WERI-Rb-1 (cell line): ENCODE data around the gene EXOSC1.
"Not testable (repeated sequence)": the region's sequence is repeated elsewhere in the genome, so short reads cannot be mapped to it uniquely, and the experiment has no call there.

Experiments used
- DNase-seq: peaks from one replicate; pipeline ENCODE4 v3.0.0-alpha.2; 2020
- H3K27ac ChIP-seq: fragments of 250-450 bp; sonication (Bioruptor Pico); 2 replicates; pipeline ENCODE4 v1.5.1; 2020; ENCODE audit warnings: mild to moderate bottlenecking, moderate library complexity
- H3K27me3 ChIP-seq: fragments of 250-450 bp; sonication (Bioruptor Pico); 2 replicates; pipeline ENCODE4 v1.5.1; 2021; ENCODE audit warnings: mild to moderate bottlenecking, low read depth, moderate library complexity; ENCODE audit not compliant: insufficient read depth, severe bottlenecking
- H3K36me3 ChIP-seq: fragments of 250-450 bp; sonication (Bioruptor Pico); 2 replicates; pipeline ENCODE4 v1.5.1; 2020; ENCODE audit warnings: mild to moderate bottlenecking, moderate library complexity
- H3K4me3 ChIP-seq: 2 replicates; pipeline ENCODE4 v1.5.1; 2011; ENCODE audit warnings: low read depth, mild to moderate bottlenecking, control low read depth, low read length
- H3K9me3 ChIP-seq: fragments of 250-450 bp; sonication (Bioruptor Pico); 2 replicates; pipeline ENCODE4 v1.5.1; 2021; ENCODE audit warnings: mild to moderate bottlenecking, moderate library complexity; ENCODE audit not compliant: severe bottlenecking
- TF ChIP-seq, protein P1 (sequence below): IDR thresholded peaks from 2 replicates; pipeline ENCODE4 v1.5.1; 2011; ENCODE audit warnings: low read depth, mild to moderate bottlenecking, control low read depth, inconsistent platforms, low read length

The EXOSC1 gene

DNA sequence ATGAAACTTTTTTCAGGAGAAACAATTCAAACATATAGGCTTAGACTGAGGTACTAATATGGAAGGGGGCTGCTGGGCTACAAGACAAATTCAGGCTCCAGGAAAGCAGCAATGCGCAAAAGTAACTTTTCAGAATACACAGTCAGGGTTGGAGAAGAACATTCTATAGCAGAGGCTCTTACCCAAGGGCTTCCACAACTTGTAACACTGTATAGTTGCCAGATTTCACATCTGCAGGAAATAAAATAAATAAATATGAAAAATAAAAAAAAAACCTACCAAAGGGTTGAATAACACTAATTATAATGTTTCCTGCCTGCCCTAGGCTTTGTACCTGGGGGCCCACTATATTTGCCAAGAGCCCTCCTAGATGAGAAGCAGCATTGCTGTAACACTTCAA, 38.1 kb upstream of the EXOSC1 start:
- no peak for DNase-seq
- H3K4me3 ChIP-seq: no peak overlapping the region
- H3K9me3 ChIP-seq: no peaks in the 10 kb centered on the region
- H3K36me3 ChIP-seq: peaks cover 59% of the 10 kb centered on the region
- no peaks in the 10 kb centered on the region for H3K27me3 ChIP-seq
- TF ChIP-seq, protein P1, sequence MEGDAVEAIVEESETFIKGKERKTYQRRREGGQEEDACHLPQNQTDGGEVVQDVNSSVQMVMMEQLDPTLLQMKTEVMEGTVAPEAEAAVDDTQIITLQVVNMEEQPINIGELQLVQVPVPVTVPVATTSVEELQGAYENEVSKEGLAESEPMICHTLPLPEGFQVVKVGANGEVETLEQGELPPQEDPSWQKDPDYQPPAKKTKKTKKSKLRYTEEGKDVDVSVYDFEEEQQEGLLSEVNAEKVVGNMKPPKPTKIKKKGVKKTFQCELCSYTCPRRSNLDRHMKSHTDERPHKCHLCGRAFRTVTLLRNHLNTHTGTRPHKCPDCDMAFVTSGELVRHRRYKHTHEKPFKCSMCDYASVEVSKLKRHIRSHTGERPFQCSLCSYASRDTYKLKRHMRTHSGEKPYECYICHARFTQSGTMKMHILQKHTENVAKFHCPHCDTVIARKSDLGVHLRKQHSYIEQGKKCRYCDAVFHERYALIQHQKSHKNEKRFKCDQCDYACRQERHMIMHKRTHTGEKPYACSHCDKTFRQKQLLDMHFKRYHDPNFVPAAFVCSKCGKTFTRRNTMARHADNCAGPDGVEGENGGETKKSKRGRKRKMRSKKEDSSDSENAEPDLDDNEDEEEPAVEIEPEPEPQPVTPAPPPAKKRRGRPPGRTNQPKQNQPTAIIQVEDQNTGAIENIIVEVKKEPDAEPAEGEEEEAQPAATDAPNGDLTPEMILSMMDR: no peak
- H3K27ac ChIP-seq: no peak overlapping the region

DNA sequence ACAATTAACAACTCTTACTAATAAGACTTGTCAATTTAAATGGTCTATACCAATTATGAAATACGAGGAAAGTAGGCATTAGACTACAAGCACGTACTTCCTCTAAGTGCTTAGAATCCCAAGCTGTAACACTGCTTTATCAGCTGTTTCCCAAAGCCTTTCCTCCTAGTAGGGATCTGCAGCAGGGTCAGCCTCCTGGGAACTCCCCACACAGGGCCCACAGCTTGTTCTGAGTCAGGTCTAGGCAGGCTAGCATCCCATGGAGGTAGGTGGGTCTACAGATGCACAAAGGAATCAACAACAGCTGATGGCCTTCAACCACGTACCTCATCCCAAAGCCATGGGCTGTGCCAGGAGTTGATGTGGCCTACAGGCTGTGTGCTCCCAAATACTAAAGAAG, 37.7 kb upstream of the EXOSC1 start:
- Histone ChIP-seq H3K4me3 (no peak overlapping the region), H3K9me3 (no peaks in the 10 kb centered on the region), H3K27me3 (no peaks in the 10 kb centered on the region), H3K36me3 (peaks cover 62% of the 10 kb centered on the region), H3K27ac (no peak overlapping the region)
- TF ChIP-seq, protein P1: no peak
- DNase-seq: no peak

DNA sequence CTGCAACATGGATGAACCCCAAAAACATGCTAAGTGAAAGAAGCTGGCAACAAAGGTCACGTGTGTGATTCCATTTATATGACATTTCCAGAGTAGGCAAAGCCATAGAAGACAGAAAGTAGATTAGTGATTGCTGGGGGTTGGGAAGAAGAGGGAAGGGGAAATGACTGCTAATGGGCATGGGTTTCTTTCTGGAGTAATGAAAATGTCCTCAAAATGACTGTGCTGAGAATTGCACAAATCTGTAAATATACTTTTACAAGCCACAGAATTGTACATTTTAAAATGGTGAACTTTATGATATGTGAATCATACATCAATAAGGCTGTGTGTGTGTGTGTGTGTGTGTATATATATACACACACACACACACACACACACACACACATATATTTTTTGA, 36.6 kb upstream of the EXOSC1 start:
- no peak overlapping the region for H3K27ac ChIP-seq
- H3K27me3 ChIP-seq: no peaks in the 10 kb centered on the region
- peaks cover 64% of the 10 kb centered on the region for H3K36me3 ChIP-seq
- no peaks in the 10 kb centered on the region for H3K9me3 ChIP-seq
- DNase-seq: no peak
- H3K4me3 ChIP-seq: no peak overlapping the region
- TF ChIP-seq, protein P1: no peak

DNA sequence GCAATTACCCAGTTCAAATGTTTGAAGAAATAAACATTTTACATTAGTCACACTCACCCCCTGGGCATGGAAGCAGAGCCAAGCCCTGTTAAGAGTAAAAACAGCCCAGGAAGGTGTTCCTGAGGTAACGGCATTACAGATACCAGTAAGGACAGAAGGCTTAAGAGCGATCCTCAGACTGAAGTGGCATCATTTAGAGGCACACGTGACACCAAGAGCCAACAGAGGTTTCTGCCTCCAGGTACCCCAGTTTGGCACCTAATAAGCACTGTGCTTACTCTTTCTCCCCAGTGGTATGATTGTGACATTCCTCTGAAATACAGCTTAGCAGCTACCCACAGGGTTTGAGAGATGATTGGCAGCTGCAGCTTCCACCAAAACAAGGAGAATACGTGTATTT, 35.3 kb upstream of the EXOSC1 start:
- H3K27me3 ChIP-seq: no peaks in the 10 kb centered on the region
- no peak overlapping the region for H3K27ac ChIP-seq
- TF ChIP-seq, protein P1: no peak
- H3K9me3 ChIP-seq: no peaks in the 10 kb centered on the region
- no peak for DNase-seq
- peaks cover 73% of the 10 kb centered on the region for H3K36me3 ChIP-seq
- no peak overlapping the region for H3K4me3 ChIP-seq

DNA sequence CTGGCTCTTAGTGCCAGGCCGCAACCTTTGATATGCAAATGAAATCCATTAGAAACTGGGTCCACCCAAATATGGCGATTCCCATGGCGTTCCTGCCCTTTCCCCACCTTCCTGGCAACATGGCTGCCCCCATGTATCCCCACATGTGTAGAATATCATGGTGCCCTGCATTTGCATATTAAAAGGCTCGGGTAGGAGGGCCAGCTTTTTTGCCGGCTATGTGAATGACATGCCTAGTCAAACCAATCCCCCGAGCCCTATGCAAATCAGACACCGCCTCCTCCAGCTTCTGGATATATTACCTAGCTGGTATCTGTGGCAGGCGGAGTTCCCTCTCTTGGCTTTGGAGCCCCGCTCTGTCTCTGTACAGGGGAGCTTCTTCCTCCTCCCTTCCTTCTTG, 34.1 kb upstream of the EXOSC1 start:
- Histone ChIP-seq H3K27ac (no peak overlapping the region), H3K27me3 (no peaks in the 10 kb centered on the region), H3K4me3 (no peak overlapping the region), H3K9me3 (no peaks in the 10 kb centered on the region), H3K36me3 (peaks cover 73% of the 10 kb centered on the region)
- TF ChIP-seq, protein P1: no peak
- DNase-seq: no peak

DNA sequence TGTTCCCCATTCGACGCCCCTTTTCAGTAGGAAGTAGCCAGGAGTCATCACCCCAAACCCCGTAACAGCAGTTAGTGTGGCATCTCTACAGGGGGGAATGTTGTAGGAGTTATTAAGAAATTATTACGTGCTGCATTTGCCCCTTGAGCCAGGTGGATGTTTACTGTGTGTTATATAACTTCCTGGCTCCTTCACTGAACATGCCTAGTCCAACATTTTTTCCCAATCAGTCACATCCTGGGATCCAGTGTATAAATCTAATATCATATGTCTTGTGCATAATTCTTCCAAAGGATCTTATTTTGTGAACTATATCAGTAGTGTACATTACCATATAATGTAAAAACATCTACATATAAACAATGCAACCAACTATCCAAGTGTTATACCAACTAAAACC, 33.6 kb upstream of the EXOSC1 start:
- not testable (repeated sequence) for H3K9me3 ChIP-seq, DNase-seq, H3K27me3 ChIP-seq, H3K27ac ChIP-seq, H3K4me3 ChIP-seq
- peaks cover 76% of the 10 kb centered on the region for H3K36me3 ChIP-seq
